OCI-LY7 (cell line): ENCODE results near the gene KLHL7.

Experiments used
- EZH2phosphoT487 ChIP-seq: fragments of 200-600 bp; sonication (generic); IDR thresholded peaks from 2 replicates; pipeline ENCODE4 v1.6.1; 2018; ENCODE audit warnings: low read depth, borderline replicate concordance, mild to moderate bottlenecking, mixed run types, antibody characterized with exemption, low read length, moderate library complexity, mixed read lengths
- TF ChIP-seq, protein P1 (sequence below): fragments of 200-600 bp; sonication (generic); conservative IDR thresholded peaks from 2 replicates; pipeline ENCODE4 v1.5.1; 2014; ENCODE audit warnings: mild to moderate bottlenecking, antibody characterized with exemption, low read length, moderate library complexity, mixed read lengths

DNA sequence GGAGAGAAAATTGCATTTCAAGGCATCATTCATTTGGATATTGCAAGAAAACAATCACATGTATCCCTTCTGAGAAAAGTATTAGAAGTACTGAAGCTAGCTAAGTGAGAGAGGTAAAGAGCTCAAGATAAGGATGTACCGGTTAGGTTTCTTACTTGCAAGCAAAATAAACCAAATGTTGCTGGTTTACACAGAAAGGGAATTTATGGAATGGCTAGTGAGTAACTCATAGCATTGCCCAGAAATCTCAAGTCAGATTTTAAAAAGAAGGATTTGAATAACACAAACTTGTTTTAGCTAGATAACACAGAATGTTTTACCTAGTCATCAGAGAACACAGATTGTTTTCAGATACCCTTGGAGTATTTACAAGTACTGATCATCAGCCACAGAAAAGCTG, 30.6 kb downstream of the KLHL7 start:
- TF ChIP-seq, protein P1, sequence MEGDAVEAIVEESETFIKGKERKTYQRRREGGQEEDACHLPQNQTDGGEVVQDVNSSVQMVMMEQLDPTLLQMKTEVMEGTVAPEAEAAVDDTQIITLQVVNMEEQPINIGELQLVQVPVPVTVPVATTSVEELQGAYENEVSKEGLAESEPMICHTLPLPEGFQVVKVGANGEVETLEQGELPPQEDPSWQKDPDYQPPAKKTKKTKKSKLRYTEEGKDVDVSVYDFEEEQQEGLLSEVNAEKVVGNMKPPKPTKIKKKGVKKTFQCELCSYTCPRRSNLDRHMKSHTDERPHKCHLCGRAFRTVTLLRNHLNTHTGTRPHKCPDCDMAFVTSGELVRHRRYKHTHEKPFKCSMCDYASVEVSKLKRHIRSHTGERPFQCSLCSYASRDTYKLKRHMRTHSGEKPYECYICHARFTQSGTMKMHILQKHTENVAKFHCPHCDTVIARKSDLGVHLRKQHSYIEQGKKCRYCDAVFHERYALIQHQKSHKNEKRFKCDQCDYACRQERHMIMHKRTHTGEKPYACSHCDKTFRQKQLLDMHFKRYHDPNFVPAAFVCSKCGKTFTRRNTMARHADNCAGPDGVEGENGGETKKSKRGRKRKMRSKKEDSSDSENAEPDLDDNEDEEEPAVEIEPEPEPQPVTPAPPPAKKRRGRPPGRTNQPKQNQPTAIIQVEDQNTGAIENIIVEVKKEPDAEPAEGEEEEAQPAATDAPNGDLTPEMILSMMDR, result no peak
- no peak for TF ChIP-seq EZH2phosphoT487
